GM06990 (cell line): Measurements from ENCODE around the gene CHIT1.

Experiments used
- DNase-seq: peaks from one replicate; pipeline ENCODE4 v3.0.0-alpha.2; 2011; ENCODE audit not compliant: insufficient read length; ENCODE audit errors: extremely low read depth
- H3K27me3 ChIP-seq: replicated peaks from 2 replicates; pipeline ENCODE4 v1.6.0; 2011; ENCODE audit warnings: low read length; ENCODE audit not compliant: control insufficient read depth, insufficient read depth
- H3K36me3 ChIP-seq: 2 replicates; pipeline ENCODE4 v1.5.1; 2011; ENCODE audit warnings: low read length; ENCODE audit not compliant: control insufficient read depth, insufficient read depth
- H3K4me3 ChIP-seq: replicated peaks from 2 replicates; pipeline ENCODE4 v1.5.1; 2011; ENCODE audit warnings: low read depth, mild to moderate bottlenecking, control low read depth, low read length
- TF ChIP-seq, protein P1 (sequence below): IDR thresholded peaks from 2 replicates; pipeline ENCODE4 v1.5.1; 2011; ENCODE audit warnings: low read length, control low read depth, mild to moderate bottlenecking, inconsistent platforms; ENCODE audit not compliant: insufficient read depth, poor library complexity, severe bottlenecking

The CHIT1 gene

DNA sequence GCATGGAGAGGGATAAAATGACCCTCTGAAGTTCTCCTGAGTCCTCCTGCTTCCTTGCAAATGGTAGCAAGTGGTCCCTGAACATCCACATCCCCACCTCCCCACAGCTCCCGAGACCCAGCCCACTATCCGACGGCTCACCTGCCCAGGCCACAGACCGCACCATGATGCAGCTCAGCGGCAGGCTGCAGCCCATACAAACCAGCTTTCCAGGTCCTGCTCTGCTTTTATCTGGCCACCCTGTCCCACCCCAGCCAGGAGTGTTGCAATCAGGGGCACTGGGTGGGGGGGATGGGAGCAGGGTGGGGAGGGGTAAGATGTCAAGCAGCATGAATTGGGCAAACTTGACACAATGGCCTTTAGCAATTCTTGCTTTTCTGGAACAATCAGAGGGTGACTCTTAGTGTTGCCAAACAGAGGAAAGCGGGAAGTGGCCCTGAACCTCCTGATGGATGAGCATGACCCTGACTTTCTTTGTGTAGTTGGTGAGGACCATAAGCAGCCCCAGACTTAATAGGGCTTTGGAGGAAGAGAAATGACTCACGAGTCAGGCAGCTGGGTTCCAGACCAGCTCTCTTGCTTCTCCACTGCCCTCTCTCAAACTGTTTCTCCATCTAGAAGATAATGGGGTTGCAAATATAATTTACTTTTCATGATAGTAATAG is at the start of gene CHIT1:
Gene CHIT1 (minus strand): TSS at position 203 of the 665 bp plus-strand sequence. CDS start 37 bp downstream, at position 166.
- Histone ChIP-seq H3K27me3 (peaks cover 3% of the 10 kb centered on the region; the same call in 1 of the 2 replicates), H3K36me3 (no peaks in the 10 kb centered on the region), H3K4me3 (no peak within 1 kb of the TSS)
- DNase-seq: no peak
- TF ChIP-seq, protein P1, sequence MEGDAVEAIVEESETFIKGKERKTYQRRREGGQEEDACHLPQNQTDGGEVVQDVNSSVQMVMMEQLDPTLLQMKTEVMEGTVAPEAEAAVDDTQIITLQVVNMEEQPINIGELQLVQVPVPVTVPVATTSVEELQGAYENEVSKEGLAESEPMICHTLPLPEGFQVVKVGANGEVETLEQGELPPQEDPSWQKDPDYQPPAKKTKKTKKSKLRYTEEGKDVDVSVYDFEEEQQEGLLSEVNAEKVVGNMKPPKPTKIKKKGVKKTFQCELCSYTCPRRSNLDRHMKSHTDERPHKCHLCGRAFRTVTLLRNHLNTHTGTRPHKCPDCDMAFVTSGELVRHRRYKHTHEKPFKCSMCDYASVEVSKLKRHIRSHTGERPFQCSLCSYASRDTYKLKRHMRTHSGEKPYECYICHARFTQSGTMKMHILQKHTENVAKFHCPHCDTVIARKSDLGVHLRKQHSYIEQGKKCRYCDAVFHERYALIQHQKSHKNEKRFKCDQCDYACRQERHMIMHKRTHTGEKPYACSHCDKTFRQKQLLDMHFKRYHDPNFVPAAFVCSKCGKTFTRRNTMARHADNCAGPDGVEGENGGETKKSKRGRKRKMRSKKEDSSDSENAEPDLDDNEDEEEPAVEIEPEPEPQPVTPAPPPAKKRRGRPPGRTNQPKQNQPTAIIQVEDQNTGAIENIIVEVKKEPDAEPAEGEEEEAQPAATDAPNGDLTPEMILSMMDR: no peak

DNA sequence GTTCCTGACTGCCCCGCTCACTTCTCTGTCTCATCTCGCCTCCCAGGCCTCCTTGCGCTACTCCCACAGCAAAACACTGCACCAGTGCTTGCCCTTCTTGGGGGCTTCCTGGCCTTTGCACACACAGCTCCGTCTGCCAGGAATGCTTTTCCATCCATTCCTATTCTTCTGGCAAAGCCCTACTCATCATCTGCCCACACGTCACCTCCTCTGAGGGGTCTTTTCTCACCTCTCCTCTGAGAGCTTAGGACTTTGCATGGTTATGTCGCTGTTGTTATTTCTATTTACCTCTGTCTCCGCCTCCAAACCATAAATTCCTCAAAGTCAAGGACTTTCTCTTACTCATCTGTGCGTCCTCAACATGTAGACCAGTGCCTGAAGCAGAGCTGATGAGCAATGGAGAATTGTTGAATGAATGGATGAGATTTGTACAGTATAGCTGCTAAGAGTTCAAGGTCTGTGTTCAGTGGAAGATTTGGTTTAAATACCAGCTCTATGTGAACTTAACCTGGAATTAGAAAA is 49.5 kb upstream of the CHIT1 start:
- TF ChIP-seq, protein P1: no peak
- no peak overlapping the region for H3K4me3 ChIP-seq

DNA sequence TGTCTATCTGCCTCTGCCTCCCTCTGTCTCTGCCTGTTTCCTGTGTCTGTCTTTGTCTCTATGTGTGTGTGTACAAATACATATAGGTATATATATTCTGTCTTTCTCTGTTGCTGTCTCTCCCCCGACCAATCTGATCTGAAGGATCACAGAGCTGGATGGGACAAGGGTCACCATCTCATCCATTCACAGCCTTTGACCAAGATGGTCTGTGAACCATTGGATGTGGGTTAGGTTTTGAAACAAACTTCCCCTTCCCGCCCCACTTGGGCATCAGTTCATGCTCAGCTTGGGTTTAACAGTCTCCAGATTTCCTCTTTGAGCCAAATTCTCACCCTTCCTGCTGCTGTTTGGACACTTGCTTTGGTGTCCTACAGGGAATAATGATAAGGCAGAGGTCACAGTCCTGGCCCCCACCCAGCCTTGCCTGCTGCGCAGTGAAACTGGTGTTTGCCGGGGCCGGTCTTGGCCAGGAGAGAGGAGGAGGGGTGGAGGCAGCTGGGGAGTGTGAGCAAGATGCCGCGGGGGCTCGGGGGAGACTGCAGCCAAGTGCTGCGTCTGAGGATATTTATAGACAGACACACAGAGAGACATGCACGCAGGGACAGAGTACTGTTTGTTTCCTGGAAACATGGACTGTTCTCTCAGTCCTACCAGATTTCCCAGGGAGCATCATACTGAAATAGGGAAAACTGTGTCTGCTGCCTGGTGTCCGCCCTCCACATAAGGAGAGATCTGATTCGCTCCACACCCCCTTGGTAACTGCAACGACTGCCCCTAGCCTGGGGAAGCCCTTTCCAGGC is 48.8 kb upstream of the CHIT1 start:
- TF ChIP-seq, protein P1: no peak
- no peak for DNase-seq
- H3K4me3 ChIP-seq: no peak overlapping the region
- H3K36me3 ChIP-seq: no peaks in the 10 kb centered on the region
- H3K27me3 ChIP-seq: no peaks in the 10 kb centered on the region

More for the DNA sequence above, 49.5 kb upstream of the CHIT1 start:
- no peaks in the 10 kb centered on the region for H3K27me3 ChIP-seq
- DNase-seq: no peak
- H3K36me3 ChIP-seq: no peaks in the 10 kb centered on the region

DNA sequence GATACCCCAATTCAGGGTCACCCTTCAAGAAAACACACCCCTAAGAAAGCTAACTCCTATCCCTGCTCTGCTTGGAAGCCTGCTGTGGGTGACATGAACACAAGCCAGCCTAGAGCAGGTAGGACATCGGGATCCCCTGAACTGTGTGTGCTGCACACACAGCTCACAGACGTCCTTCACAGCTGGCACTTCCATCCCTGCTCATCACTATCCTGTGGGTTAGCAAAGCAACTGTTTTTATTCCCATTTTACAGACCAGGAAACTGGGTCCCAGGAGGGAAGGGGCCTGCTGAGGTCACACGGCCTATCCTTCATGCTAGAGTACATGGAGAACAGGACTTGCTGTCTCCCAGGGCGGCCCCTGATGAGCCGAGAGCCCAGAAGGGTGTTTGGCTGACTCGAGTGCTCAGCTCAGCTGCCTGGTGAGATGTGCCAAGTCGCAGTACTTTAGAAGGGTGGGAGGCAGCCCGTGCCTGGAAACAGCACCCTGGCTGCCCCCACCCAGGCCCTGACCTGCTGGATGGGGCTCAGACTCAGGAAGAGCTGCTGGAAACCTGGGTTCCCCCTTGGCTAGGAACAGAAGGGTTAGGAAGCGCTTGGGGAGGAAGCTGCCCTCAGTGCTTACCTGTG is 47.6 kb upstream of the CHIT1 start:
- Histone ChIP-seq H3K36me3 (no peaks in the 10 kb centered on the region), H3K27me3 (no peaks in the 10 kb centered on the region), H3K4me3 (no peak overlapping the region)
- TF ChIP-seq, protein P1: no peak
- no peak for DNase-seq

DNA sequence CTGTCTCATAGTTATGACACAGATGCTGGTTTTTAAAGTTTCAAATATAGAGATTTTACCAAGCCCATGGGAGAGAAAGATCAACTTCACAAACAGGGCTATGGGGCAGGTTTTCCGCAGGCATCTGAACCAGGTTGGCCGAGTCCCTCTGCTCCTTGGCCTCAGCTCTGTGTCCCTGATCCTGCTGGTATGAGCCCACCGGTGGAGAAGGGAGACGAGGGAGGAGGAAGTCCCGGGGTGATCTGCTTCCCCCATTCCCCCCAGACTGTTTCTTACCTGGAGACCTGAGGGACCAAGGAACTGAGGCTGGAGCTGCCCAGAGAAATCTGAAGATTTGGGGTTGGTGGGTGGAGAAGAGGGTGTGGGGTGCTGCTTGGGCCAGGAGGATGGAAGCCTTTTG is 46.9 kb upstream of the CHIT1 start:
- Histone ChIP-seq H3K4me3 (no peak overlapping the region), H3K27me3 (no peaks in the 10 kb centered on the region), H3K36me3 (no peaks in the 10 kb centered on the region)
- TF ChIP-seq, protein P1: no peak
- DNase-seq: no peak
